Right cardiac atrium (tissue), 5 donors: ENCODE measurements around the gene PLET1. TPM values are rescaled to one million over a fixed set of nuclear protein-coding genes. Genes with fewer than 3 reads are reported as not detected.
A peak's percentile ranks its signal among the peaks of the same experiment; 100 is the strongest.

Source experiments
- ATAC-seq, 2 donors: fragments of 200-7000 bp; cut with Tn5 transposase; one replicate each; pipeline versions ENCODE4 v1.8.0 to v1.9.1; 2020; ENCODE audit warnings: moderate library complexity in 2 of 2, mild to moderate bottlenecking in 1 of 2
- DNase-seq, 3 donors: peaks; one replicate each; pipeline ENCODE4 v3.0.0-alpha.2; 2020
- H3K27ac ChIP-seq: one replicate; pipeline ENCODE4 v1.5.1; 2013; ENCODE audit warnings: mild to moderate bottlenecking, low read length, control low read depth, moderate library complexity
- H3K27me3 ChIP-seq: one replicate; pipeline ENCODE4 v1.6.1; 2013; ENCODE audit not compliant: control insufficient read depth, insufficient read depth
- H3K4me1 ChIP-seq: one replicate; pipeline ENCODE4 v1.6.1; 2013; ENCODE audit warnings: low read length; ENCODE audit not compliant: control insufficient read depth, insufficient read depth
- H3K4me3 ChIP-seq: one replicate; pipeline ENCODE4 v1.5.1; 2013; ENCODE audit warnings: low read length, control low read depth
- H3K9me3 ChIP-seq: one replicate; pipeline ENCODE4 v1.6.1; 2013; ENCODE audit warnings: low read length; ENCODE audit not compliant: control insufficient read depth
- WGBS: extraction: QIAGEN DNeasy Blood & Tissue Kit; methylation state at CpG from one replicate; pipeline ENCODE4 v1.1.7; 2013; 5-methylcytosine and 5-hydroxymethylcytosine counted together
- intact Hi-C, 4 donors: fragments of 100-400 bp; cut with DNase I; formaldehyde crosslinking; loops; one replicate each; pipeline versions ENCODE4 v1.11.0 to v1.14.0; 2022 to 2023
- polyA plus RNA-seq: library from polyadenylated mRNA; stranded (reverse); fragments of 200-250 nt; gene quantifications from one replicate; pipeline ENCODE4 v1.2.3, GENCODE V29; 2013
- total RNA-seq, 4 donors: library from RNA; stranded (reverse); fragmentation: NEBNext Ultra II Directional; extraction: Animal tissue kit (Norgen Biotek cat#: 25700); gene quantifications; one replicate each; pipeline ENCODE4 v1.2.1, GENCODE V29; 2021
- donor health status: healthy with polysubstance abuse.
- donor health status: DM: no; HTN: yes; CAD: no.
- donor health status: DM: no; HTN: no; CAD: no.
- donor health status: DM: no; HTN: yes; CAD: no; lungs with severe emphysema.
- donor health status: DM: yes; HTN: yes; CAD: no.

The PLET1 gene
- total and polyA plus RNA-seq, 5 donors, result not detected

DNA sequence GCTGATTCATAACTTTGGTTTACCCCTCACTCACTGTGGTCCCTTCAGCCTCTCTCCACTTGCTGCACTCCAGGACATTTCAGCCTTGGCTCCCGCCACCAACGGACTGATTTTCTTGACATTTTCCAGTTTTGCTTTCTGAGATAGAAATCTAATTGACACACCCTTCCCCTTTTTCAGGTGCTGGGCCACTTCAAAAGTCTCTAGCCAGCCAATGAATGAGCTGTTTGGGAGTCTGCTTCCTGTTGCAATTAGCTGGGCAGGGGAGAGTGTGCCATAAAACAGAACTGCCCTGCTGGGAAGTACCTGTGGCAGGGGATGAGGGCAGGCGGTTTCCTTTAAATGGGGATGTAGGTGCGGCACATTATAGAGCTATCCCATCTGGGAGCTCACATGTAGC, 21.1 kb upstream of the PLET1 start:
- no peak overlapping the region for H3K27ac ChIP-seq
- DNase-seq (no peak), ATAC-seq (no peak)
- H3K27me3 ChIP-seq, result no peaks in the 10 kb centered on the region
- H3K4me3 ChIP-seq, result no peak overlapping the region
- intact Hi-C loops, result loop anchor here (2.0 to 10.0 kb wide), 6 partner anchors 61 to 1003 kb away; no protein-coding TSS in a partner anchor
- 78% methylated on average over 4 of the region's 4 CpGs for WGBS
- H3K9me3 ChIP-seq, result no peaks in the 10 kb centered on the region
- H3K4me1 ChIP-seq, result no peaks in the 10 kb centered on the region

- Histone ChIP-seq H3K9me3 (no peaks in the 10 kb centered on the region), H3K27ac (no peak overlapping the region), H3K27me3 (no peaks in the 10 kb centered on the region), H3K4me1 (no peaks in the 10 kb centered on the region), H3K4me3 (peak overlapping the region; percentile 53)
- intact Hi-C loops, result loop anchor here (2.0 to 10.0 kb wide), 6 partner anchors 60 to 1004 kb away; no protein-coding TSS in a partner anchor
- peak in 2 of 3 donors; percentile 46 to 69 for DNase-seq
- 2% methylated on average over 18 of the region's 18 CpGs for WGBS
- ATAC-seq, result peak; percentile 90 to 91
Observed at GRCh38 chr11:112280268-112281126, 19.8 kb upstream of the PLET1 start.

DNA sequence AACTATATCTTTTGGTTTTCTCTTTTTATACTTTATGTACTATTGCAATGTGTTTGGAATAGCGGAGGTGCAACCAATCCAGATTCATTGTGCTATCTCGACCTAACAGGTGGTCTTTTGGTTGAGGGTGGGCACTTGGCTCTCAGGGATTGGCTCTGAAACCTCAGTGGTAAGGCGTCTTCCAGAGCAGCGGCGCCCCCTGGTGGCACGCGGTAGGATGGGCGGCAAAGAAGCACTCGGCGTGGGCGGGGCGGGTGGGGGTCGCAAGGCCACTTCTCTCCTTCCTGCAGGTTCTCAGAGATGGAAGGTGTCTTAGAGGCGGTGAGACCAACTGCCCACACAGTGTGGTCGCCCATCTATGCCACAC, 19.2 kb upstream of the PLET1 start:
- intact Hi-C loops, result loop anchor here (2.0 to 10.0 kb wide), 6 partner anchors 59 to 1005 kb away; no protein-coding TSS in a partner anchor
- no peaks in the 10 kb centered on the region for H3K9me3 ChIP-seq
- H3K4me3 ChIP-seq, result peak overlapping the region; percentile 53
- WGBS, result 2% methylated on average over 15 of the region's 15 CpGs
- H3K27me3 ChIP-seq, result no peaks in the 10 kb centered on the region
- no peaks in the 10 kb centered on the region for H3K4me1 ChIP-seq
- peak; percentile 84 to 86 for ATAC-seq
- no peak overlapping the region for H3K27ac ChIP-seq
- peak; percentile 65 to 91 (median 91) for DNase-seq

GRCh38 chr11:112278803-112279202, 18.1 kb upstream of the PLET1 start:
- ATAC-seq (no peak), DNase-seq (no peak)
- Histone ChIP-seq H3K27ac (no peak overlapping the region), H3K27me3 (no peaks in the 10 kb centered on the region), H3K4me3 (no peak overlapping the region), H3K4me1 (no peaks in the 10 kb centered on the region), H3K9me3 (no peaks in the 10 kb centered on the region)
- WGBS, result 77% methylated on average over 3 of the region's 3 CpGs
- intact Hi-C loops, result loop anchor here in 1 of 4 donors (5.0 kb wide), 1 partner anchor 62 kb away; no protein-coding TSS in a partner anchor

DNA sequence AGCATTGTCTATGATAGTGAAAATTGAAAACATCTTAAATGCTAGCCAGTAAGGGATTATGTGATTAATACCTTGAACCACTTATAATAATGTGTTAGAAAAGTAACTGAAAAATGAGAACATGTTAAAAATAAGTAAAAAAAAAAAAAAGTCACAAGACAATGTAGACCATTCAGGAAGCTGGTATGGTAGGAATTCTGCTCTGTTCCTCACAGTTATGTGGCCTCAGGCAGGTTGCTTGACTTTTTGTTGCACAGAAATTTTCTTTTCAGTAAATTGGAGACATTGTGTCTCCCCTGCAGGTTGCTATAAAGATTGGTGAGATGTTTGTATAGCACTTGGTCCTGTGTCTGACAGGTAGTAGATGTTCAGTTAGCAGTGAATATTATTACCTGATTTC, 17.3 kb upstream of the PLET1 start:
- ATAC-seq (no peak), DNase-seq (no peak)
- Histone ChIP-seq H3K4me3 (no peak overlapping the region), H3K27me3 (no peaks in the 10 kb centered on the region), H3K9me3 (no peaks in the 10 kb centered on the region), H3K27ac (no peak overlapping the region), H3K4me1 (no peaks in the 10 kb centered on the region)
- intact Hi-C loops, result loop anchor here in 1 of 4 donors (5.0 kb wide), 1 partner anchor 61 kb away; no protein-coding TSS in a partner anchor

- 69% methylated on average over 1 of the region's 1 CpG for WGBS
- DNase-seq (no peak), ATAC-seq (no peak)
- H3K27ac ChIP-seq, result no peak overlapping the region
- no peaks in the 10 kb centered on the region for H3K4me1 ChIP-seq
- intact Hi-C loops, result loop anchor here in 1 of 4 donors (5.0 kb wide), 1 partner anchor 60 kb away; no protein-coding TSS in a partner anchor
- H3K27me3 ChIP-seq, result no peaks in the 10 kb centered on the region
- no peak overlapping the region for H3K4me3 ChIP-seq
- no peaks in the 10 kb centered on the region for H3K9me3 ChIP-seq
Observed at GRCh38 chr11:112277029-112277428, 16.4 kb upstream of the PLET1 start.

DNA sequence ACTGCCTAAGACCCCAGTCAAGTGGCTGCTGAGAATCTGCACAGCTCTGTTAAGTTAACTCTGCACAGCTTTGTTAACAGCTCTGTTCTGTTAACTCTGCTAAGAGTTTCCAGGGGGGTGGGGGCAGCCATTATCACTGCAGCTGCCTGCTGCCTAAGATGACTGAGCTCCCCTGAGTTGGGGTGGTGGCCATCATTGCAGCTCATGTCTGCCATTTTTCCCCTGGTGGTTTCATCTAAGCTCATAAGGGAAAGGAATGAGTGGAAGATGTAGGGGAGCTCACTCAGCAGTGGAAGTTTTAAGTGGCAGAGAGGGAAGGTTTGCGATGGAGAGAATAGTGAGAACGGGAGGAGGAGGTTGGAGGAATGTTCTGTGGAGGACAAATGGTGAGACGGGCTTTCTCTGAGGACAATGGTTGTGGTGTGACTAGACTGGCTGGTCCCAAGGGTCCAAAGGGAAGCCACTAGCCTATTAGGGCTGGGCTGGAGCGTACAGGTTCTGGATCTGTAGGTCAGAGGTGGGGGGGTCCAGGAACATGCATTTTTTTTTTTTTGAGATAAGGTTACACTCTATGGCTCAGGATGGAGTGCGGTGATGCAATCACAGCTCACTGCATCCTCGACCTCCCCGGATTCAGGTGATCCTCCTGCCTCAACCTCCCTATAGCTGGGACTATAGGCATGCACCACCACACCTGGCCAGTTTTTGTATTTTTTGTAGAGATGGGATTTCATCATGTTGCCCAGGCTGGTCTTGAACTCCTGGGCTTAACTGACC, 13.5 kb upstream of the PLET1 start:
- no peaks in the 10 kb centered on the region for H3K27me3 ChIP-seq
- H3K4me1 ChIP-seq, result no peaks in the 10 kb centered on the region
- 95% methylated on average over 7 of the region's 7 CpGs for WGBS
- H3K27ac ChIP-seq, result no peak overlapping the region
- H3K4me3 ChIP-seq, result no peak overlapping the region
- no peak for DNase-seq
- no peak for ATAC-seq
- no peaks in the 10 kb centered on the region for H3K9me3 ChIP-seq
- intact Hi-C loops, result loop anchor here in 1 of 4 donors (5.0 kb wide), 1 partner anchor 37 kb away; no protein-coding TSS in a partner anchor

GRCh38 chr11:112273066-112273465, 12.4 kb upstream of the PLET1 start:
- H3K9me3 ChIP-seq, result no peaks in the 10 kb centered on the region
- intact Hi-C loops, result loop anchor here in 1 of 4 donors (5.0 kb wide), 1 partner anchor 36 kb away; no protein-coding TSS in a partner anchor
- no peaks in the 10 kb centered on the region for H3K4me1 ChIP-seq
- no peak overlapping the region for H3K4me3 ChIP-seq
- ATAC-seq, result no peak
- DNase-seq, result no peak
- 89% methylated on average over 1 of the region's 1 CpG for WGBS
- H3K27ac ChIP-seq, result no peak overlapping the region
- H3K27me3 ChIP-seq, result no peaks in the 10 kb centered on the region

DNA sequence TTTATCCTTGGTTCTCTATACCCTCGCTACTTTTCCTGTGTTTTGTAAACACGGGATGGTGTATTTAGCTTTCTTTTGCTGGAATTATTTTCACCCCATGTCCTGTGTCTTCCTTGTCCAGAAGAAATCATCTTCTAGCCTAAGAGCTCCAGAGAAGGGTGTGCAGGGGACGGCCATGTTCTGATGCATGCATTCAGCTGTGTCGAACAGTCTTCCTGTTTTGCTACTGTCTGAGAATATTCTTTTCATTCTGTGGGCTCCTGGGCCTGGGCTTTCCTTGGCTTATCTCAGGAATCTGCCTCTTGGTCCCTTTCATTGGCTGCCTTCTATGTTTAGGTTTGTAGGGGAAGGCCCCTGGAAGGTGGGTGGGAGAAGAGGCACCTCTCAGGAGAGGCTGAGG, 10.6 kb upstream of the PLET1 start:
- Histone ChIP-seq H3K4me3 (no peak overlapping the region), H3K9me3 (no peaks in the 10 kb centered on the region), H3K27me3 (no peaks in the 10 kb centered on the region), H3K27ac (no peak overlapping the region), H3K4me1 (no peaks in the 10 kb centered on the region)
- WGBS, result 92% methylated on average over 4 of the region's 4 CpGs
- DNase-seq, result no peak
- intact Hi-C loops, result loop anchor here in 1 of 4 donors (5.0 kb wide), 1 partner anchor 34 kb away; no protein-coding TSS in a partner anchor
- ATAC-seq, result no peak

GRCh38 chr11:112270551-112271180, 10.0 kb upstream of the PLET1 start:
- 68% methylated on average over 12 of the region's 12 CpGs for WGBS
- Histone ChIP-seq H3K27ac (no peak overlapping the region), H3K4me3 (no peak overlapping the region), H3K4me1 (no peaks in the 10 kb centered on the region), H3K9me3 (no peaks in the 10 kb centered on the region), H3K27me3 (no peaks in the 10 kb centered on the region)
- ATAC-seq (no peak), DNase-seq (no peak)
- intact Hi-C loops, result loop anchor here in 1 of 4 donors (5.0 kb wide), 1 partner anchor 33 kb away; no protein-coding TSS in a partner anchor
